K562 (cell line): ENCODE measurements around the gene NCAPD2. TPM values are rescaled to one million over a fixed set of nuclear protein-coding genes. Genes with fewer than 3 reads are reported as not detected.

Experiments used
- ATAC-seq: fragments of 200-7000 bp; cut with Tn5 transposase; 3 replicates; pipeline ENCODE4 v1.9.1; 2020; ENCODE audit warnings: moderate library complexity
- BruUV-seq: library from RNA; stranded (reverse); fragments of 400-500 nt; replicated peaks from 2 replicates; lab custom pipeline; 2021; lab: Mats Ljungman, UMichigan
- CTCF ChIA-PET: fragments of 300-600 bp; formaldehyde crosslinking; extraction: SDS; loops from one replicate; lab custom pipeline; 2021; ENCODE audit warnings: low intra/inter-chr PET ratio; lab: Yijun Ruan, JAX
- POLR2A ChIA-PET: fragments of 300-600, 350-650 bp; sonication (Branson Sonifier 250); formaldehyde crosslinking; extraction: SDS; loops from one replicate; lab custom pipeline; 2021; ENCODE audit warnings: antibody characterized with exemption, inconsistent platforms; lab: Yijun Ruan, JAX
- DNase-seq, 4 experiments: peaks; one replicate each; pipeline versions ENCODE4 v3.0.0 to v3.0.0-alpha.2; 2011 to 2018; ENCODE audit warnings: low spot score in 3 of 4, mixed read lengths in 3 of 4; ENCODE audit errors: extremely low read depth in 1 of 4
- FAIRE-seq: peaks from 2 replicates; lab custom pipeline; 2011; peaks lifted over from hg19 to GRCh38; lab: Jason Lieb, UNC
- H2AFZ ChIP-seq: 2 replicates; pipeline ENCODE4 v1.6.0; 2011; ENCODE audit warnings: low read depth, low read length, control low read depth, inconsistent platforms
- H3K27ac ChIP-seq: fragments of 200-600 bp; 3 replicates; pipeline ENCODE4 v1.8.0; 2011; ENCODE audit warnings: low read depth, mild to moderate bottlenecking, control low read depth, inconsistent platforms, low read length, moderate library complexity, mixed read lengths; ENCODE audit errors: extremely low read depth
- H3K27me3 ChIP-seq, 2 experiments: fragments of 300-600 bp in 1 of 2; 2 replicates in 1 of 2; 3 replicates in 1 of 2; pipeline versions ENCODE4 v1.6.0 to v1.8.0; 2011; ENCODE audit warnings: inconsistent platforms in 2 of 2, low read length in 2 of 2, mild to moderate bottlenecking in 1 of 2, mixed read lengths in 1 of 2, moderate library complexity in 1 of 2; ENCODE audit not compliant: control insufficient read depth in 2 of 2, insufficient read depth in 2 of 2
- H3K36me3 ChIP-seq: fragments of 300-600 bp; 3 replicates; pipeline ENCODE4 v1.8.0; 2011; ENCODE audit warnings: mild to moderate bottlenecking, low read length, inconsistent platforms; ENCODE audit not compliant: control insufficient read depth, insufficient read depth
- H3K4me1 ChIP-seq, 2 experiments: fragments of 200-600 bp in 1 of 2; replicated peaks in 1 of 2; 2 replicates in 1 of 2; 3 replicates in 1 of 2; pipeline versions ENCODE4 v1.5.1 to v1.8.0; 2011; ENCODE audit warnings: inconsistent platforms in 2 of 2, low read length in 2 of 2, mild to moderate bottlenecking in 1 of 2, mixed read lengths in 1 of 2, moderate library complexity in 1 of 2; ENCODE audit not compliant: control insufficient read depth in 2 of 2, insufficient read depth in 2 of 2
- H3K4me2 ChIP-seq: 2 replicates; pipeline ENCODE4 v1.6.1; 2011; ENCODE audit warnings: low read length, control low read depth, inconsistent platforms, mixed read lengths; ENCODE audit not compliant: insufficient read depth
- H3K4me3 ChIP-seq: fragments of 200-600 bp; sonication (generic), shearing (Covaris generic); 2 replicates; pipeline ENCODE4 v1.5.1; 2016; ENCODE audit warnings: control low read depth, inconsistent platforms
- H3K79me2 ChIP-seq: fragments of 200-600 bp; 3 replicates; pipeline ENCODE4 v1.8.0; 2011; ENCODE audit warnings: low read length, inconsistent platforms; ENCODE audit not compliant: control insufficient read depth, insufficient read depth
- H3K9ac ChIP-seq, 2 experiments: 2 replicates each; pipeline versions ENCODE4 v1.6.0 to v1.6.1; 2011; ENCODE audit warnings: low read depth in 2 of 2, low read length in 2 of 2, control low read depth in 1 of 2, inconsistent platforms in 1 of 2, mild to moderate bottlenecking in 1 of 2, mixed read lengths in 1 of 2; ENCODE audit not compliant: insufficient read depth in 1 of 2
- H3K9me1 ChIP-seq: one replicate; pipeline ENCODE4 v1.6.0; 2011; ENCODE audit warnings: inconsistent platforms, mild to moderate bottlenecking, low read length, moderate library complexity; ENCODE audit not compliant: control insufficient read depth, insufficient read depth
- H3K9me3 ChIP-seq: replicated peaks from 2 replicates; pipeline ENCODE4 v1.5.1; 2011; ENCODE audit warnings: low read depth, low read length, inconsistent platforms; ENCODE audit not compliant: control insufficient read depth, insufficient read depth
- H4K20me1 ChIP-seq: replicated peaks from 2 replicates; pipeline ENCODE4 v1.6.1; 2011; ENCODE audit warnings: low read length, inconsistent platforms, mixed read lengths; ENCODE audit not compliant: control insufficient read depth, insufficient read depth
- CEBPB ChIP-seq: fragments of 450-650 bp; IDR thresholded peaks from 2 replicates; pipeline ENCODE4 v1.6.1; 2016; ENCODE audit warnings: missing genetic modification characterization, missing compliant biosample characterization
- CEBPG ChIP-seq, 3 experiments: fragments of 200-800 bp in 1 of 3; sonication (Bioruptor generic) in 1 of 3; sonication (generic) in 1 of 3; formaldehyde crosslinking in 1 of 3; IDR thresholded peaks in 2 of 3; conservative IDR thresholded peaks in 1 of 3; 2 replicates each; pipeline versions ENCODE4 v1.6.1 to v1.8.0; 2016 to 2022; ENCODE audit warnings: missing compliant biosample characterization in 2 of 3, missing genetic modification characterization in 2 of 3, mild to moderate bottlenecking in 1 of 3, missing genetic modification reagents in 1 of 3
- EP400 ChIP-seq: fragments of 450-650 bp; IDR thresholded peaks from 2 replicates; pipeline ENCODE4 v1.6.1; 2017; ENCODE audit warnings: antibody characterized with exemption, mild to moderate bottlenecking, moderate library complexity
- KLF1 ChIP-seq: fragments of 450-650 bp; IDR thresholded peaks from 2 replicates; pipeline ENCODE4 v1.6.1; 2016; ENCODE audit warnings: missing genetic modification characterization, missing compliant biosample characterization
- MEF2D ChIP-seq: conservative IDR thresholded peaks from 2 replicates; pipeline ENCODE4 v1.6.1; 2016; ENCODE audit warnings: low read depth, missing genetic modification characterization, missing compliant biosample characterization
- MTA1 ChIP-seq: fragments of 450-650 bp; IDR thresholded peaks from 2 replicates; pipeline ENCODE4 v1.6.1; 2017; ENCODE audit warnings: borderline replicate concordance
- OTX1 ChIP-seq: fragments of 450-650 bp; formaldehyde crosslinking; IDR thresholded peaks from 2 replicates; pipeline ENCODE4 v1.4.0; 2022; ENCODE audit warnings: mild to moderate bottlenecking
- PYGO2 ChIP-seq: fragments of 450-650 bp; IDR thresholded peaks from 2 replicates; pipeline ENCODE4 v1.6.1; 2016; ENCODE audit warnings: mild to moderate bottlenecking, missing genetic modification characterization, moderate library complexity, missing compliant biosample characterization
- RAD21 ChIP-seq, 2 experiments: fragments of 250-450 bp in 1 of 2; fragments of 450-650 bp in 1 of 2; sonication (Bioruptor Pico) in 1 of 2; formaldehyde crosslinking in 1 of 2; IDR thresholded peaks in 1 of 2; conservative IDR thresholded peaks in 1 of 2; 2 replicates each; pipeline versions ENCODE4 v1.4.0 to v1.8.0; 2020 to 2022; ENCODE audit warnings: mild to moderate bottlenecking in 2 of 2, moderate library complexity in 1 of 2
- SUPT5H ChIP-seq: fragments of 450-650 bp; IDR thresholded peaks from 2 replicates; pipeline ENCODE4 v1.6.1; 2016
- ZNF3 ChIP-seq: fragments of 250-450 bp; sonication (Bioruptor Pico); IDR thresholded peaks from 2 replicates; pipeline ENCODE4 v1.5.0; 2021; ENCODE audit warnings: mild to moderate bottlenecking, moderate library complexity
- WGBS: fragments of 100-300 bp; shearing (Covaris generic); methylation state at CpG from one replicate; pipeline ENCODE4 v1.1.6; 2016; ENCODE audit warnings: low coverage, mixed read lengths; ENCODE audit not compliant: insufficient coverage; ENCODE audit errors: missing lambda C conversion rate; 5-methylcytosine and 5-hydroxymethylcytosine counted together
- in situ Hi-C: fragments of 300-500 bp; cut with MboI; formaldehyde crosslinking; loops from 4 replicates; pipeline ENCODE4 v1.15.0; 2018; ENCODE audit warnings: inconsistent platforms, mixed read lengths
- intact Hi-C: fragments of 100-400 bp; cut with micrococcal nuclease; formaldehyde crosslinking; loops from 2 replicates; pipeline ENCODE4 v1.14.2; 2022
- polyA plus RNA-seq, 8 experiments: library from polyadenylated mRNA; depleted of rRNA in 4 of 8; stranded (reverse) in 5 of 8; unstranded in 3 of 8; fragments of >200 nt; fragmentation: Nextera tagmentation in 2 of 8; fragmentation: Illumina TruSeq in 1 of 8; extraction: Ambion mirVana in 2 of 8; extraction: Trizol in 1 of 8; gene quantifications; 2 replicates each; pipeline versions ENCODE4 v1.2.1 to v1.2.3, GENCODE V29; 2011 to 2014; ENCODE audit warnings: inconsistent platforms in 1 of 8, missing spikeins in 1 of 8
- total RNA-seq, 7 experiments: library from RNA; depleted of rRNA in 6 of 7; stranded (reverse); fragments of >200 nt in 6 of 7; fragmentation: Illumina TruSeq in 2 of 7; extraction: Trizol in 2 of 7; gene quantifications; 2 replicates each; pipeline versions ENCODE4 v1.2.1 to v1.2.3, GENCODE V29; 2011 to 2021; ENCODE audit warnings: low replicate concordance in 1 of 7
- TF ChIP-seq, protein P1 (sequence below): fragments of 250-450 bp; sonication (Bioruptor Pico); IDR thresholded peaks from 2 replicates; pipeline ENCODE4 v1.5.0; 2021; ENCODE audit warnings: mild to moderate bottlenecking, moderate library complexity
- TF ChIP-seq, protein P2 (sequence below): fragments of 250-450 bp; sonication (Bioruptor Pico); IDR thresholded peaks from 2 replicates; pipeline ENCODE4 v1.4.0; 2020; ENCODE audit warnings: mild to moderate bottlenecking, moderate library complexity, borderline replicate concordance

NCAPD2 gene
- total and polyA plus RNA-seq, 9 of the 15 experiments (the other 6 are each of a cell fraction or from before 2014, with no cell fraction given): 16.9 to 93.7 (median 68.3) TPM

DNA sequence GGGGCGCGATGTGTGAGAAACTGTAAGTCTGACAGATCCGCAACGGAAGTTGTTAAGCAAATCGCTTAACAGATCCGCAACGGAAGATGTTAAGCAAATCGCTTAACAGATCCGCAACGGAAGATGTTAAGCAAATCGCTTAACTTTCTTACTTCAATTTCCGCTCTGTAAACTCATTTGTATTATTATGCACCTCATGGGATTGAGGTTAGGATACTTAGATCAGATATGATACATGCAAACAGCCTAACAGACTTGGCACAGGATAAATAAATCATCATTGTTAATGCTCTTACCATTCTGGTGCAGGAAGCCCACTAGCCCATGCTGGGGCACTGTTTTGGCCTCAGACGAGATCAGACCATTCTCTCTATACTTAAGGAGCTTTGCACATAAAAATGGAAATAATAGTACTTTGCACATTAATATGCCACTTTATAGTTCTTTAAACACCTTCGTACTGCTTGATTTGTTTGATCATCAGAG lies 399 bp downstream of the NCAPD2 start (continued):
- TF ChIP-seq EP400 (peak; percentile 77), KLF1 (no peak), MEF2D (tag) (no peak), MTA1 (0 out of 2 replicates have a peak, but pooled peaks have one; percentile 32)
- TF ChIP-seq, protein P1, sequence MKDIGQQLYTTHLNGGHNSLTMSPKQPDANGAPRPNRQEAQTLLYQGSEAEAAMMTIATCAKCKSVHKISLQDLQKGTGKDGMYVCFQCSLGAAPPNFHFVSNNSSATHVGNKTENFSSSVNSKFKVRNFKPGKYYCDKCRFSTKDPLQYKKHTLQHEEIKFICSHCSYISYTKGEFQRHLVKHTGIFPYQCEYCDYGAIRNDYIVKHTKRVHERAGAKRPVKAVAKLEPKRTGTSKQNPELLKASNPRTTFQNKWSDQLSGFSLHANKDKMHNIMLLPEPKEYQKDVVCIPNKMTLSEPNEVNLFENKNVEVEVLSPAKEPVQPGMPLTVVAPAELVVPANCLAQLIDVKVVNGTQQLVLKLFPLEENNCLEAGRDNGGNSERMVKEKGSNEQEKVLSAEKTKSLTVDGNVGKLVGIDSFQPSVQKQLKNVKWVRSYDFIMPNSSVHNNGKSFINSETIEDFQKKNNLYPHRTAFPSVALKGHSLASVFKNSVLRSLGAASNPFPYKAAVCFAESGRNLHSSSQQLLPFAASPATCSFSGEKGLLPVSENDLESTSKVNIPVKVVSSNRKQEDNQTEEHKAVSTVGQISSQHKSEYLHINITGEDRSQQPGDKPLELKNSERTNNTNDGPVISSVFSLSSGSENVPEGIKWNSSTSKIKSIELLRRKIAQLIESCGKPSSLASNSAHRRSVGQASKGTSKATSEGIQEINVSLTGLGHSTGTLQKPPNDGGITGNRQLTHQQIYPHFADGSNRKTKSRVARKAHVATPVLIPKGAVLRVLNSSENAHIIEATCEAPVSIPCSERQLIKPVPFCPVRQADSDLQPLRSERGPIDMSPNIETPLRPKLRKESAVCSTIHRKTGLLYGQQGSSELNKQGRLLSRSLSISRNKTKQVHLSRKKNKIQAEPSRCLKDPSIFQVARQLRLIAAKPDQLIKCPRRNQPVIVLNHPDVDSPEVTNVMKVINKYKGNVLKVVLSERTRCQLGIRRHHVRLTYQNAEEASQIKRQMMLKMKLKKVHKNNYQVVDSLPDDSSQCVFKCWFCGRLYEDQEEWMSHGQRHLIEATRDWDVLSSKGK: no peak
- TF ChIP-seq, all 486 proteins: peak for 14

DNA sequence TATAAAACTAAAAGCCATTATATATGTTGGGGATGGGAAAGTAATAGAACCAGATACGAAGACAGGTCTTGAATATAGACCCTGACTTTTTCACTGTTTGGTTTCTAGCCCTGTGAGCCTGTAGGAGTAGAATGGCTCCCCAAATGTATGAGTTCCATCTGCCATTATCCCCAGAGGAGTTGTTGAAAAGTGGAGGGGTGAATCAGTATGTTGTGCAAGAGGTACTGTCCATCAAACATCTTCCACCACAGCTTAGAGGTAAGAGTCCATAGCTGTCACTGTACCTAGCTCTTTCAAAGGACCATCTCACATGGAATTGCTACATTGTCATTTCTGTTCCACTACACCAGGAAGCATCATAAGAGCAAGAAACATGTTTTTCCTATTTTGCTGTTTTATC lies 1.1 kb downstream of the NCAPD2 start:
- Histone ChIP-seq H2AFZ (no peak overlapping the region), H3K27ac (peak overlapping the region; percentile 86; the same call in 2 of the 3 replicates), H3K79me2 (peaks cover 44% of the 10 kb centered on the region), H3K4me3 (peak overlapping the region; percentile 50), H3K4me1 (peaks cover 0 to 15% of the 10 kb centered on the region in 2 experiments; a peak in 3 of 5 replicates), H4K20me1 (no peaks in the 10 kb centered on the region), H3K27me3 (no peaks in the 10 kb centered on the region), H3K9me3 (no peaks in the 10 kb centered on the region), H3K4me2 (peak overlapping the region; percentile 89), H3K36me3 (peaks cover 53% of the 10 kb centered on the region), H3K9me1 (no peaks in the 10 kb centered on the region), H3K9ac (peak overlapping the region in 1 of 2 experiments; percentile 83; a peak in 2 of 4 replicates)
- intact Hi-C loops (loop anchor here (2.0 kb wide), 1 partner anchor 40 kb away; the partner anchor contains the start of gene GAPDH), in situ Hi-C loops (no loop called here)
- ChIA-PET POLR2A (interaction anchor here (0.6 to 1.0 kb wide), 3 partner anchors 34 to 186 kb away, joined by 3 read pairs; no protein-coding TSS in a partner anchor), CTCF (no interaction called here)
- ATAC-seq (no peak), DNase-seq (peak in 1 of 4 experiments; percentile 11), FAIRE-seq (no peak)
- no TSS peak for BruUV-seq
- 44% methylated on average over 1 of the region's 1 CpG for WGBS
- TF ChIP-seq PYGO2 (tag) (no peak), CEBPG (CRISPR knock-in tag; IDR thresholded peaks at IDR 0.05) (peak; percentile 47; the same call in 1 of the 2 replicates), CEBPG (tag; conservative IDR thresholded peaks at IDR 0.05 in 1 of 2, IDR thresholded peaks at IDR 0.05 in 1 of 2) (peak in 1 of 2 experiments; percentile 59; a peak in 1 of 4 replicates), RAD21 (CRISPR knock-in tag; conservative IDR thresholded peaks at IDR 0.05 in 1 of 2, IDR thresholded peaks at IDR 0.05 in 1 of 2) (no peak), CEBPB (peak; percentile 90), ZNF3 (no peak), OTX1 (CRISPR knock-in tag) (no peak), SUPT5H (0 out of 2 replicates have a peak, but pooled peaks have one; percentile 12)
- TF ChIP-seq, protein P2, sequence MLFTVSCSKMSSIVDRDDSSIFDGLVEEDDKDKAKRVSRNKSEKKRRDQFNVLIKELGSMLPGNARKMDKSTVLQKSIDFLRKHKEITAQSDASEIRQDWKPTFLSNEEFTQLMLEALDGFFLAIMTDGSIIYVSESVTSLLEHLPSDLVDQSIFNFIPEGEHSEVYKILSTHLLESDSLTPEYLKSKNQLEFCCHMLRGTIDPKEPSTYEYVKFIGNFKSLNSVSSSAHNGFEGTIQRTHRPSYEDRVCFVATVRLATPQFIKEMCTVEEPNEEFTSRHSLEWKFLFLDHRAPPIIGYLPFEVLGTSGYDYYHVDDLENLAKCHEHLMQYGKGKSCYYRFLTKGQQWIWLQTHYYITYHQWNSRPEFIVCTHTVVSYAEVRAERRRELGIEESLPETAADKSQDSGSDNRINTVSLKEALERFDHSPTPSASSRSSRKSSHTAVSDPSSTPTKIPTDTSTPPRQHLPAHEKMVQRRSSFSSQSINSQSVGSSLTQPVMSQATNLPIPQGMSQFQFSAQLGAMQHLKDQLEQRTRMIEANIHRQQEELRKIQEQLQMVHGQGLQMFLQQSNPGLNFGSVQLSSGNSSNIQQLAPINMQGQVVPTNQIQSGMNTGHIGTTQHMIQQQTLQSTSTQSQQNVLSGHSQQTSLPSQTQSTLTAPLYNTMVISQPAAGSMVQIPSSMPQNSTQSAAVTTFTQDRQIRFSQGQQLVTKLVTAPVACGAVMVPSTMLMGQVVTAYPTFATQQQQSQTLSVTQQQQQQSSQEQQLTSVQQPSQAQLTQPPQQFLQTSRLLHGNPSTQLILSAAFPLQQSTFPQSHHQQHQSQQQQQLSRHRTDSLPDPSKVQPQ (CRISPR knock-in tag): no peak
